Colonic mucosa (tissue), 4 donors: Measurements from ENCODE around the gene METTL25B. TPM values are rescaled to one million over a fixed set of nuclear protein-coding genes. Genes with fewer than 3 reads are reported as not detected.

Source experiments
- DNase-seq: peaks from one replicate; pipeline ENCODE4 v3.0.0-alpha.2; 2020
- H3K27ac ChIP-seq: fragments of 200-600 bp; one replicate; pipeline ENCODE4 v1.8.0; 2021
- H3K27me3 ChIP-seq: fragments of 200-600 bp; one replicate; pipeline ENCODE4 v1.8.0; 2021
- H3K36me3 ChIP-seq: fragments of 200-600 bp; one replicate; pipeline ENCODE4 v1.8.0; 2021
- H3K4me1 ChIP-seq: fragments of 200-600 bp; one replicate; pipeline ENCODE4 v1.8.0; 2021; ENCODE audit warnings: mild to moderate bottlenecking
- H3K4me3 ChIP-seq: fragments of 200-600 bp; one replicate; pipeline ENCODE4 v1.8.0; 2021
- H3K9ac ChIP-seq, 2 donors: one replicate each; pipeline ENCODE4 v1.7.0; 2013; ENCODE audit warnings: control low read depth in 2 of 2, low read depth in 2 of 2, low read length in 2 of 2
- H3K9me3 ChIP-seq: fragments of 200-600 bp; one replicate; pipeline ENCODE4 v1.8.0; 2021
- intact Hi-C: fragments of 100-400 bp; cut with DNase I; formaldehyde crosslinking; loops from one replicate; pipeline ENCODE4 v1.14.1; 2022
- total RNA-seq, 2 donors: library from RNA; stranded (reverse); fragmentation: NEBNext Ultra II Directional in 1 of 2; extraction: Animal tissue kit (Norgen Biotek cat#: 25700) in 1 of 2; gene quantifications; one replicate each; pipeline ENCODE4 v1.2.1, GENCODE V29; 2021
- TF ChIP-seq, protein P1 (sequence below): fragments of 200-600 bp; IDR thresholded peaks from one replicate; pipeline ENCODE4 v1.8.0; 2022; ENCODE audit warnings: antibody characterized with exemption, mild to moderate bottlenecking
- donor health status: healthy.
- donor health status: DM: no; HTN: no; CAD: no.
- donor health status: DM: no; HTN: no; CAD: no.

METTL25B gene
- total RNA-seq, 2 donors from 2014 or later, result 31.3 to 51.9 TPM

DNA sequence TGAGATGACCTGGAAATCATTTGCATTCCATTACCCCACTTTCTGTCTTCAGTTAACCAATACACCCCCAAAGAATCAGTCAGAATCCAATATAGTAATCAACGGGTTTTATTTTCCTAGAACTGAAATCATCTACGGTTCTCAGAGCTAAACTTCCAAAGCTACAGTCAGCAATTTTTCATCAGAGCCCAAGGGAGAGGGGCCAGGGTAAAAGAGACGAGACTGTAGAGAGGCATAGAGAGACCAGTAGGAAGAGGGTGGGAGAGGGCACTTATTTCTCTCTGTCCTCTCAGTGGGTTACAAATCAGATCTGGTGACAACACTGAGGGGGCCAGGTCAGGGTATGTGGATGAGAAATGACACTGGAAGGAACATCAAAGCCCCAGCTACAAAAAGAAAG, 13.7 kb downstream of the METTL25B start:
- Histone ChIP-seq H3K4me1 (peaks cover 9% of the 10 kb centered on the region), H3K36me3 (no peaks in the 10 kb centered on the region), H3K4me3 (no peak overlapping the region), H3K27ac (no peak overlapping the region), H3K9ac (no peak overlapping the region), H3K27me3 (no peaks in the 10 kb centered on the region), H3K9me3 (no peaks in the 10 kb centered on the region)
- DNase-seq, result no peak
- intact Hi-C loops, result no loop called here
- TF ChIP-seq, protein P1, sequence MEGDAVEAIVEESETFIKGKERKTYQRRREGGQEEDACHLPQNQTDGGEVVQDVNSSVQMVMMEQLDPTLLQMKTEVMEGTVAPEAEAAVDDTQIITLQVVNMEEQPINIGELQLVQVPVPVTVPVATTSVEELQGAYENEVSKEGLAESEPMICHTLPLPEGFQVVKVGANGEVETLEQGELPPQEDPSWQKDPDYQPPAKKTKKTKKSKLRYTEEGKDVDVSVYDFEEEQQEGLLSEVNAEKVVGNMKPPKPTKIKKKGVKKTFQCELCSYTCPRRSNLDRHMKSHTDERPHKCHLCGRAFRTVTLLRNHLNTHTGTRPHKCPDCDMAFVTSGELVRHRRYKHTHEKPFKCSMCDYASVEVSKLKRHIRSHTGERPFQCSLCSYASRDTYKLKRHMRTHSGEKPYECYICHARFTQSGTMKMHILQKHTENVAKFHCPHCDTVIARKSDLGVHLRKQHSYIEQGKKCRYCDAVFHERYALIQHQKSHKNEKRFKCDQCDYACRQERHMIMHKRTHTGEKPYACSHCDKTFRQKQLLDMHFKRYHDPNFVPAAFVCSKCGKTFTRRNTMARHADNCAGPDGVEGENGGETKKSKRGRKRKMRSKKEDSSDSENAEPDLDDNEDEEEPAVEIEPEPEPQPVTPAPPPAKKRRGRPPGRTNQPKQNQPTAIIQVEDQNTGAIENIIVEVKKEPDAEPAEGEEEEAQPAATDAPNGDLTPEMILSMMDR, result no peak

DNA sequence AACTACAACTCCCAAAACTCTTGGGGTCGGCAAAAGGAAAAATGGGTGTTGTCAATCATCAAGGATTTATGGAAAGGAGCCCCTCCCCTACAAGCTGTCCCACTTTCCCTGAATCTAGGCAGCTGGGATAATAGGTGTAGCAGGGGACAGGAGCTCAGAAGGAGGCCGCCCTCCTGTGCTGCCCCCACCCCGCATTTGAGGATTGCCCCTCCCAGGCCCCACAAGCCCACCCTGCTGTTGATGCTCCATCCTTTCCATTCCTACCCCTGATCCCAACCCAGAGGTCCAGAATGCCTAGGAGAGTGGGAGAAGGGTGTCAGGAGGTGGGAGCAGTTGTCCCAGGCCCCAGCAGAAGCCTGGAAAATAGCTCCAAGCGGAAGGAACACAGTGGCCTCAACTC, 14.5 kb downstream of the METTL25B start:
- intact Hi-C loops, result no loop called here
- Histone ChIP-seq H3K9me3 (no peaks in the 10 kb centered on the region), H3K27ac (no peak overlapping the region), H3K4me1 (peaks cover 13% of the 10 kb centered on the region), H3K9ac (no peak overlapping the region), H3K27me3 (no peaks in the 10 kb centered on the region), H3K36me3 (no peaks in the 10 kb centered on the region), H3K4me3 (no peak overlapping the region)
- DNase-seq, result no peak
- TF ChIP-seq, protein P1, result no peak

DNA sequence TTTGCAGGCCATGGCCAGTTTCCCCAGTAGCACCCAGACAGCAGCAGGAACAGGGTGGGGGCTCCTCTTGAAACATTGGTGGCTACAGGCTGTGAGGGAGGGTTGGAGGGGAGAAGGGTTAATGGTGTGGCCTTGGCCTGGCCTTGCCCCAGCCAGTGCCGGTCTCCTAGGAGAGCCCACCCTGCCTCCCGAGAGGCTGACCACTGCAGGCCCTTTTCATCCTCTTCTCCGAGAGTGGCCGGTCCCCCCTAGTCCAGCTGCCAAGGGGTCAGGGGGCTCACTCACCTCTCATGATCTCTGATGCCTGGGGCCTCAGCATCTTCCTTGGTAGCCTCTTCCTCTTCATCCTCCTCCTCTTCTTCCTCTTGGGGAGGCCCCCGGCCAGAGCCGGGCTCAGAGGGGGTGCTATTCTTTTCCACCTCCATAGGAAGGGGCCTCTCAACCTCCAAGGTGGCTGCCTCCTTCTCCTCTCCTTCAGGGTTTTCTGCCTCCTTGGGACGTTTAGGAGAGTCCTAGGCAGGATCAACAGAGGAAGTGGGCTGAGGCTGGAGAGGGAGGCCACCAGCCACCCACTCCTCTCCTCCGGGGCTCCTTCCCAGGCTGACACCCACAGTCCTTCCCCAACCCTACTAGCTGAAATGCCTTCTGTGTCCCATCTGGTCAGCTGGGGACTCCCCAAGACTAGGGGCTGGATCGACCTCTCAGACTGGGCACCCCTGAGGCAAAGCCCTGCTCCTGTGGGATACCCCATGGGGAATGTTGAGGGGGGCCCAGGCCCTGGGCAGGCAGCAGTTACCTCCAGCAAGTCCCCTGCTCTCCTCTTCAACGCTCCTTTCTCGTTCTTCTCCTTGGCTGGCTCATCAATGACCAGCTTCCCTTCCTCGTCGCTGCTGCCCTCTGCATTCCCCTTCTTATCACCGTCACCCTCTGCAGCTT, 15.4 kb downstream of the METTL25B start:
- Histone ChIP-seq H3K4me1 (peaks cover 22% of the 10 kb centered on the region), H3K4me3 (no peak overlapping the region), H3K27ac (no peak overlapping the region), H3K9ac (no peak overlapping the region), H3K27me3 (no peaks in the 10 kb centered on the region), H3K9me3 (no peaks in the 10 kb centered on the region), H3K36me3 (no peaks in the 10 kb centered on the region)
- TF ChIP-seq, protein P1, result no peak
- intact Hi-C loops, result no loop called here
- DNase-seq, result no peak

DNA sequence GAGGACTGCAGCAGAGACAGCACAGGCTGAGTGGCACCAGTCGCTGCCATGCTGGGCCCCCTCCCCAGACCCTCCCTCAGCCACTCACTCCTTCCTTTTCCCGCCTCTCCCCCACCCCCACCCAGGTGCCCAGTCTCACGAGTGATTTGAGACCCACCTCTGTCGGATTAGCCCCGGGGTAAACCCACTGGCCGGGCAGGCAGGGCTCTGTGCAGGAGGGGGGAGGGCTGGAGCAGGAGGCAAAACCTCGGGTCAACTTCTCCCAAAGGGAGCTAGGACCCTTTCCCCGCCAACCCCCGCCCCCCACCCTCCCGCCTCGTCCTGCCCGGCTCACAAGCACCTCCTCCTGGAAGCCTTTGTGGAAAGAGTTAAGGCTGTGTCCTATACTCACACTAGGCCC, 16.1 kb downstream of the METTL25B start:
- peaks cover 22% of the 10 kb centered on the region for H3K4me1 ChIP-seq
- no peaks in the 10 kb centered on the region for H3K9me3 ChIP-seq
- no peak overlapping the region for H3K9ac ChIP-seq
- H3K36me3 ChIP-seq, result no peaks in the 10 kb centered on the region
- intact Hi-C loops, result no loop called here
- no peaks in the 10 kb centered on the region for H3K27me3 ChIP-seq
- DNase-seq, result no peak
- TF ChIP-seq, protein P1, result no peak
- no peak overlapping the region for H3K27ac ChIP-seq
- H3K4me3 ChIP-seq, result no peak overlapping the region

DNA sequence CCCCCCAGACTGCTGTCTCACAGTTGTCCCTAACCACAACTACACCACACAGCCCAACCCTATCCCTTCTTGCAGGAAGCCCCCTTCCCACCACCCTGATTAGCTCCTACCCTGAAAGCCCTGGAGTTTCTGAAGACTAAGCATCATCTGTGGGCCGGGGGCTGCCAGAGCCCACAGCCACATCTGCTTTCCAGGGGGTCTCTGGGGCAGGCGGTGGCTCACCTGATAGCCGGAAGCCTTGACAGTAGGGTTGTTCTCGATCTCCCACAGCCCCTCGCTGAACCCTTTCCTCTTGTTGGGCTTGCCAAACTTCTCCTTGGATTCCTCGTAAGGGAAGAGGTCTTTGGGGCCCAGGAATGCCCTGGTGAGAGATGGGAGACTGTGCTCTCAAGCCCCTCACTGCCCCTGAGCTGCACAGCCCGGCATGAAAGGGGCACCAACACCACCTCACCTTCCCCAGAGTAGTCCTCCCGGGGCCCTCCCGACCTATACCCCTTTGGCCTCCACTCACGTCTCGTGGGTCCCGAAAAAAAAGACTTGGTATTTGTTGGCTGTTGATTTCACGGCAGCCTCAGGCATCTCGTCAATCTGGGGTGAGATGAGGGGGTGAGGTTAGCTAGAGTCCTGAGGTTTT, 16.6 kb downstream of the METTL25B start:
- no peak for DNase-seq
- TF ChIP-seq, protein P1, result no peak
- Histone ChIP-seq H3K27me3 (no peaks in the 10 kb centered on the region), H3K9me3 (no peaks in the 10 kb centered on the region), H3K36me3 (no peaks in the 10 kb centered on the region), H3K27ac (peak overlapping the region; percentile 94), H3K4me1 (peaks cover 22% of the 10 kb centered on the region), H3K4me3 (no peak overlapping the region), H3K9ac (no peak overlapping the region)
- intact Hi-C loops, result no loop called here
